Keratinocyte (primary cell): ENCODE measurements around the gene TSPAN4. TPM values are rescaled to one million over a fixed set of nuclear protein-coding genes. Genes with fewer than 3 reads are reported as not detected.

ENCODE experiments used
- DNase-seq: peaks from one replicate; pipeline ENCODE4 v3.0.0-alpha.2; 2011; ENCODE audit warnings: low read depth, missing footprints, low spot score
- FAIRE-seq: peaks from 2 replicates; lab custom pipeline; 2011; peaks lifted over from hg19 to GRCh38; lab: Jason Lieb, UNC
- H2AFZ ChIP-seq: 2 replicates; pipeline ENCODE4 v1.6.0; 2012; ENCODE audit warnings: low read length, control low read depth, inconsistent platforms; ENCODE audit not compliant: control insufficient read depth
- H3K27ac ChIP-seq: 2 replicates; pipeline ENCODE4 v1.5.1; 2011; ENCODE audit warnings: low read length; ENCODE audit not compliant: control insufficient read depth, insufficient read depth
- H3K27me3 ChIP-seq: 3 replicates; pipeline ENCODE4 v1.6.0; 2011; ENCODE audit warnings: low read length; ENCODE audit not compliant: control insufficient read depth, insufficient read depth; ENCODE audit errors: extremely low read depth
- H3K36me3 ChIP-seq, 2 experiments: 2 replicates in 1 of 2; 3 replicates in 1 of 2; pipeline ENCODE4 v1.5.1; 2011; ENCODE audit warnings: low read length in 2 of 2, mild to moderate bottlenecking in 1 of 2; ENCODE audit not compliant: control insufficient read depth in 2 of 2, insufficient read depth in 2 of 2; ENCODE audit errors: extremely low read depth in 1 of 2
- H3K4me1 ChIP-seq: 3 replicates; pipeline ENCODE4 v1.5.1; 2011; ENCODE audit warnings: low read length; ENCODE audit not compliant: control insufficient read depth, insufficient read depth; ENCODE audit errors: extremely low read depth
- H3K4me2 ChIP-seq: 3 replicates; pipeline ENCODE4 v1.6.0; 2011; ENCODE audit warnings: low read depth, low read length; ENCODE audit not compliant: control insufficient read depth, insufficient read depth; ENCODE audit errors: extremely low read depth
- H3K4me3 ChIP-seq, 3 experiments: fragments of 200-600 bp in 1 of 3; sonication (generic) in 1 of 3; 2 replicates in 2 of 3; 3 replicates in 1 of 3; pipeline ENCODE4 v1.5.1; 2011 to 2016; ENCODE audit warnings: low read length in 3 of 3, mild to moderate bottlenecking in 3 of 3, control low read depth in 2 of 3, inconsistent platforms in 1 of 3, low read depth in 1 of 3, mixed read lengths in 1 of 3, mixed run types in 1 of 3, moderate library complexity in 1 of 3; ENCODE audit not compliant: control insufficient read depth in 2 of 3, insufficient read depth in 2 of 3; ENCODE audit errors: extremely low read depth in 1 of 3
- H3K79me2 ChIP-seq: 2 replicates; pipeline ENCODE4 v1.6.0; 2012; ENCODE audit warnings: low read length; ENCODE audit not compliant: control insufficient read depth, insufficient read depth
- H3K9ac ChIP-seq: 3 replicates; pipeline ENCODE4 v1.6.0; 2011; ENCODE audit warnings: low read length; ENCODE audit not compliant: control insufficient read depth, insufficient read depth; ENCODE audit errors: extremely low read depth
- H3K9me1 ChIP-seq: 3 replicates; pipeline ENCODE4 v1.6.0; 2011; ENCODE audit warnings: low read length; ENCODE audit not compliant: control insufficient read depth, insufficient read depth; ENCODE audit errors: extremely low read depth
- H3K9me3 ChIP-seq: 2 replicates; pipeline ENCODE4 v1.5.1; 2012; ENCODE audit warnings: low read depth, low read length; ENCODE audit not compliant: control insufficient read depth
- H4K20me1 ChIP-seq: 3 replicates; pipeline ENCODE4 v1.6.0; 2011; ENCODE audit warnings: low read length; ENCODE audit not compliant: control insufficient read depth, insufficient read depth; ENCODE audit errors: extremely low read depth
- EZH2 ChIP-seq: IDR thresholded peaks from one replicate; pipeline ENCODE4 v1.6.1; 2012; ENCODE audit warnings: inconsistent platforms, mild to moderate bottlenecking, low read length, moderate library complexity
- dilution Hi-C: fragments of 300-500 bp; cut with MboI; formaldehyde crosslinking; loops from one replicate; pipeline ENCODE4 v1.7.0; 2020; ENCODE audit warnings: low sequenced_read_pairs; ENCODE audit not compliant: extremely low pct_ligation_motif_present
- polyA plus RNA-seq, 5 experiments: library from polyadenylated mRNA; depleted of rRNA in 3 of 5; stranded (reverse) in 3 of 5; stranded (forward) in 1 of 5; unstranded in 1 of 5; fragments of >200 nt; gene quantifications; 1 replicate in 1 of 5; 2 replicates in 3 of 5; 3 replicates in 1 of 5; pipeline versions ENCODE4 v1.2.1 to v1.2.3, GENCODE V29; 2011 to 2012; ENCODE audit warnings: missing spikeins in 2 of 5, low read depth in 1 of 5, low replicate concordance in 1 of 5
- TF ChIP-seq, protein P1 (sequence below), 3 experiments: IDR thresholded peaks in 1 of 3; conservative IDR thresholded peaks in 1 of 3; optimal IDR thresholded peaks in 1 of 3; 2 replicates in 2 of 3; 3 replicates in 1 of 3; pipeline versions ENCODE3 to v1.5.1; 2011; ENCODE audit warnings: low read length in 3 of 3, mild to moderate bottlenecking in 3 of 3, moderate library complexity in 2 of 3, control low read depth in 1 of 3, inconsistent platforms in 1 of 3; ENCODE audit not compliant: insufficient read depth in 2 of 3; ENCODE audit errors: extremely low read depth in 1 of 3

The TSPAN4 gene
- polyA plus RNA-seq, 1 donor (not counting 4 experiments of a cell fraction or from before 2014, with no cell fraction given), result 42.1 TPM

GRCh38 chr11:870418-870817 lies 27.8 kb downstream of the TSPAN4 start:
- FAIRE-seq, result no peak

DNA sequence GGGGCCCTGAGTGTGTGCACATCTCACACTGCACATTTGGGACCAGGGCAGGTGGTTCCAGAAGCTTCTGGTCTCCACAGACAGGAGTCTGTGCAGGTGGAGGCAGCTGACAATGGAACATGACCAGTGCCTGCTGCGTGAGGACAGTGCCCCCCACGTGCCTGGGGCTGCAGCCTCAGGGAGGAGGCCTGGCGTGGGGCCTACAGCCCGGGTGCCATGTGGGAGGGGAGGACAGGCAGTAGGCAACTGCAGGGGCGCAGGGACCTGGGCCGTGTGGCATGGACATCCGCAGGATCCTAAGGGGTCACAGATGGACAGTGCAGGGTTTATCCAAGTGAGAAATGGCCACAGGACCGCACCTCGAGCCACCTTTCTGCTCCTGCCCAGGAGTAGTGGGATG lies 28.8 kb downstream of the TSPAN4 start:
- H4K20me1 ChIP-seq, result peaks cover 2% of the 10 kb centered on the region
- H3K9me3 ChIP-seq, result no peaks in the 10 kb centered on the region
- H3K4me1 ChIP-seq, result no peaks in the 10 kb centered on the region
- H3K27me3 ChIP-seq, result peaks cover 2% of the 10 kb centered on the region
- no peak overlapping the region for H3K27ac ChIP-seq
- no peak for TF ChIP-seq EZH2
- TF ChIP-seq, protein P1, sequence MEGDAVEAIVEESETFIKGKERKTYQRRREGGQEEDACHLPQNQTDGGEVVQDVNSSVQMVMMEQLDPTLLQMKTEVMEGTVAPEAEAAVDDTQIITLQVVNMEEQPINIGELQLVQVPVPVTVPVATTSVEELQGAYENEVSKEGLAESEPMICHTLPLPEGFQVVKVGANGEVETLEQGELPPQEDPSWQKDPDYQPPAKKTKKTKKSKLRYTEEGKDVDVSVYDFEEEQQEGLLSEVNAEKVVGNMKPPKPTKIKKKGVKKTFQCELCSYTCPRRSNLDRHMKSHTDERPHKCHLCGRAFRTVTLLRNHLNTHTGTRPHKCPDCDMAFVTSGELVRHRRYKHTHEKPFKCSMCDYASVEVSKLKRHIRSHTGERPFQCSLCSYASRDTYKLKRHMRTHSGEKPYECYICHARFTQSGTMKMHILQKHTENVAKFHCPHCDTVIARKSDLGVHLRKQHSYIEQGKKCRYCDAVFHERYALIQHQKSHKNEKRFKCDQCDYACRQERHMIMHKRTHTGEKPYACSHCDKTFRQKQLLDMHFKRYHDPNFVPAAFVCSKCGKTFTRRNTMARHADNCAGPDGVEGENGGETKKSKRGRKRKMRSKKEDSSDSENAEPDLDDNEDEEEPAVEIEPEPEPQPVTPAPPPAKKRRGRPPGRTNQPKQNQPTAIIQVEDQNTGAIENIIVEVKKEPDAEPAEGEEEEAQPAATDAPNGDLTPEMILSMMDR (optimal IDR thresholded peaks at IDR 0.05 in 1 of 3, IDR thresholded peaks at IDR 0.05 in 1 of 3, conservative IDR thresholded peaks at IDR 0.05 in 1 of 3; ENCODE audit: extremely low read depth in 1 of 3, insufficient read depth in 2 of 3, low read length in 3 of 3), result no peak
- no peak overlapping the region for H2AFZ ChIP-seq
- H3K36me3 ChIP-seq, result peaks cover 0 to 4% of the 10 kb centered on the region in 2 experiments
- H3K4me3 ChIP-seq, result no peak overlapping the region
- no peak overlapping the region for H3K4me2 ChIP-seq
- no peak for FAIRE-seq
- dilution Hi-C loops, result no loop called here
- H3K9ac ChIP-seq, result no peak overlapping the region
- no peaks in the 10 kb centered on the region for H3K79me2 ChIP-seq
- no peaks in the 10 kb centered on the region for H3K9me1 ChIP-seq
- no peak for DNase-seq

More at GRCh38 chr11:870418-870817, 27.8 kb downstream of the TSPAN4 start:
- peaks cover 0 to 9% of the 10 kb centered on the region in 2 experiments for H3K36me3 ChIP-seq
- no peak for TF ChIP-seq EZH2
- TF ChIP-seq, protein P1 (optimal IDR thresholded peaks at IDR 0.05 in 1 of 3, IDR thresholded peaks at IDR 0.05 in 1 of 3, conservative IDR thresholded peaks at IDR 0.05 in 1 of 3; ENCODE audit: extremely low read depth in 1 of 3, insufficient read depth in 2 of 3, low read length in 3 of 3), result no peak
- no peaks in the 10 kb centered on the region for H3K9me1 ChIP-seq
- H3K4me2 ChIP-seq, result no peak overlapping the region
- H3K27ac ChIP-seq, result no peak overlapping the region
- H3K4me3 ChIP-seq, result no peak overlapping the region
- H4K20me1 ChIP-seq, result peaks cover 2% of the 10 kb centered on the region
- no peak overlapping the region for H2AFZ ChIP-seq
- H3K27me3 ChIP-seq, result peaks cover 2% of the 10 kb centered on the region
- no peaks in the 10 kb centered on the region for H3K9me3 ChIP-seq
- H3K79me2 ChIP-seq, result no peaks in the 10 kb centered on the region
- no peak overlapping the region for H3K9ac ChIP-seq
- no peak for DNase-seq
- no peaks in the 10 kb centered on the region for H3K4me1 ChIP-seq
- dilution Hi-C loops, result no loop called here
